Peyer's patch (tissue), 4 donors: ENCODE measurements around the gene CELSR3.

Source experiments
- CTCF ChIP-seq, 6 experiments: fragments of 450-650 bp in 4 of 6; fragments of 200-600 bp in 2 of 6; sonication (generic) in 1 of 6; IDR thresholded peaks; one replicate each; pipeline ENCODE4 v1.5.1; 2017 to 2019; ENCODE audit warnings: antibody characterized with exemption in 6 of 6, mild to moderate bottlenecking in 3 of 6, moderate library complexity in 1 of 6
- POLR2A ChIP-seq, 2 donors: fragments of 450-650 bp; IDR thresholded peaks; one replicate each; pipeline ENCODE4 v1.5.1; 2017; ENCODE audit warnings: antibody characterized with exemption in 2 of 2, mild to moderate bottlenecking in 2 of 2, moderate library complexity in 2 of 2

GRCh38 chr3:48597408-48597800 is 65.3 kb downstream of the CELSR3 start:
- TF ChIP-seq CTCF (IDR thresholded peaks at IDR 0.05) (no peak), POLR2A (IDR thresholded peaks at IDR 0.05) (no peak)
